IPS-11a (cell line): ENCODE measurements around the gene SLC6A17.
A peak's percentile ranks its signal among the peaks of the same experiment; 100 is the strongest.

Source experiments
- H3K4me3 ChIP-seq: one replicate; pipeline ENCODE4 v1.5.1; 2013; ENCODE audit warnings: low read depth, low read length, control low read depth

The SLC6A17 gene

DNA sequence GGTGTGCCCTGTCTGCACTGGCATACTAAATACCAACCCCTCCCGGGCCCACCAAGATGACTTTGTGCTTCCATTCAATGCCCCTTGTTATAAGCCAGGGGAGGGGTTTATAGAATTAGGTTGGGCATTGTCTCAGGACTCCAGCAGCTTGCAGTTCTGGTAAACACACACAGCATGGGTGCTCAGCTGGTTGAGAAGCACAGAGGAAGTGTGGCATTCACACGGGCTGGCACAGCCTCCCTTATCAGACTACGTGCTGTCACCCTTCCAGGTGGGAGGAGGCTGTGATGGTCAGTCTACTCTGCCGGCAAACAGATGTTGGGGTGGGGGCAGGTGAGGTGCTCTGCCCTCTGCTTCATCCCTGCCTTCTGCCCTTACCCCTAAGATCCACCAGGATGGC is 15.0 kb upstream of the SLC6A17 start:
- no peak overlapping the region for H3K4me3 ChIP-seq

- H3K4me3 ChIP-seq, result no peak overlapping the region
Measured at GRCh38 chr1:110135666-110136065, 14.6 kb upstream of the SLC6A17 start.

DNA sequence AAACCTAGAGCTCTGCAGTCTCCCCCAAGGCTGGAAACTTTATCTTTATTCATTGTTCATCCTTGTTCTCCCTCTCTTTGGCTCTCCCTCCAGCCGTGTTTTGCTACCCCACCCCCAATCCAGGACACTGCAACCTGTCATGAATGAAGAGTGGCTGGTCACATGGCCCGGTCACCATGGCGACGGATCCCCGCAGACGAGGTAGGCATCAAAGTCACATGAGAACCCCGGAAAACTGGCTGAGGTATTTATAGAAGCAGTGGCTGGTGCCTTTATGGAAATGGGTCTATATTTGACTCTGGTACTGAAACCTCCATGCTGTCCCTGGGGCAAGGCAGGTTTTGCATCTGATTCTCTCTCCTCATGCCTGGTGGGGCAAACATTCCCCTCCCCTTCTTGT is 13.4 kb upstream of the SLC6A17 start:
- no peak overlapping the region for H3K4me3 ChIP-seq

DNA sequence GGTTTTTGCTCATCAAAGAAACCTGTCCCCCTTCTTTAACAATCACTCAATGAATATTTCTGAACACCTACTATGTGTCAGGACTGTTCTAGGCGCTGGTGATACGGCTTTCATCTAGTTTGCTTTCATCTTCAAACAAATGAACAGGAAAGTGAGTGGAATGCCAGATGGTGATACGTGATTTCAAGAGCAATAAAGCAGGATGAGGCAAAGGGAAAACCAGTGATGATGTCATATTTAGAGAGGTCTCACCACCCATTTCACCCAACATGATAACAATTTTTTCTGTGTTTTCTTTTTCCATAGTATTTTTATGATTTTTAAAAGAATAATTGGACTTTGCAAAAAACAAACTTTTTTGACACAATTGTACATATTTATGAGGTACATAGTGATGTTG is 11.3 kb upstream of the SLC6A17 start:
- H3K4me3 ChIP-seq, result no peak overlapping the region

DNA sequence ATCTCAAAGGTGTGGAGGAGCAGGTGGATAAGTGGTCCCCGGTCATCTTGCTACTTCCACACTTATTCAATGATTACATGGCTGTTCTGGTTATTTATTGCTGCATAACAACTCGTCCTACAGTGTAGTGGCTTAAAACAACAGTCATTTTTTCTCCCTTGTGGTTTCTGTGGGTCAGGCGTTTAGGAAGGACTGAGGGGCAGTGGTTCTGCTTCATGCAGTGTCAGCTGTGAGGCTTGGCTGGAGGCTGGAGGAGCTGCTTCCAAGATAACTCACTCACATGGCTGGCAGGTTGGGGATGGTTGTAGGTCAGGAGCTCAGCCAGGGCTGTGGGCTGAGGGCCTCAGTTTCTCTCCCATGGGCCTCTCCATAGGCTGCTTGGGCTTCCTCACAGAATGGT is 5.9 kb upstream of the SLC6A17 start:
- H3K4me3 ChIP-seq, result no peak overlapping the region

DNA sequence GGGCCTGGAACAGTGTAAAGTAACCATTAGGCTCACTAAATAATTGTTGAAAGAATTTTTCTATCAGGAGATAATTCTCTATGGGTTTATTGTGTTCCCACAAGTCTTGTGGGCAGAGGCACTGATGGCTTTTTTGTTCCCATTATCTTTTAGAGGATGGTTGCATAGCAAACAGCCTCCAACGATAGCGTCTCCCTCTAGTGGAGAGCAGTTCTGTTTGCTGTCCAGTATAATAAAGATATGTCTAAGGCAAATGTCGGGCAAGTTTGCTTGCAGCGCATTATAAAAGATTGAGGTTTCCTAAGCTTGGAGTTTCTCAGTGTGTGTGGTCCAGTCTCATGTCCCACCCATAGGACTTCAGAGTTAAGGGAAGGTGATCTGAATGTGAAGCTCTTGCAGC is 1.3 kb upstream of the SLC6A17 start:
- no peak overlapping the region for H3K4me3 ChIP-seq

- peak overlapping the region; percentile 38 for H3K4me3 ChIP-seq
Measured at GRCh38 chr1:110151175-110151669, 928 bp downstream of the SLC6A17 start.

DNA sequence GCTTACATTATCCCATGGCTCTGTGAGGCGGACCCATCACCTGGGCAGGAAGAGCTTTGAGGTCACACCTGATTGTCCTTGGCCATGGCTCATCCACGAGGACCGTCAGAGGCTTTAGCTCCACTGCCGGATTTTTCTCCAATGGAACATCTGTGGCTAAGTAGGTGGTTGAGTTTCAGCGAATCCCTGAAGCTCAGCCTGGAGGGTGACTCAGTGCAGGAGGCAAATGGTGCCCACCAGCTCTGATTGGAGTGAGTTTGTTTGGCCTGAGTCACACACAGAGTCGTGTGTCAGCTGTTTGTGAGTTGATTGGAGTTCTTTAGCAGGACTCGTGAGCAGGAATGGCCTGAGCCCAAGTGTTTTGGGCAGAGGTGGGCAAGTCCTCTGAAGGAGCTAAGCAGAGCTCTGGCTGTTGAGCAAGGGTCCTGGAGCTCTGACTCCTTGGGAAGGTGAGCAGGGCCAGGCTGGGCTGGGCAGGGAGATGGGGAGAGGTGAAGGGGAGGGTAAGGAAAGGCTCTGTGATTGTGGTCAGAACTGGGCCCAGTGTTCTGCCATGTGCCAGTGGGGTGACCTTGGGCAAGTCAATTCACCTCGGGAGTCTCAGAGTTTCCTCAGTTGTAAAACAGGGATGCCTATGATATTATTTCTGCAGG is 2.0 kb downstream of the SLC6A17 start:
- H3K4me3 ChIP-seq, result no peak overlapping the region

GRCh38 chr1:110153407-110153950 is 3.2 kb downstream of the SLC6A17 start:
- no peak overlapping the region for H3K4me3 ChIP-seq

GRCh38 chr1:110155878-110156522 is 5.7 kb downstream of the SLC6A17 start:
- H3K4me3 ChIP-seq, result no peak overlapping the region

DNA sequence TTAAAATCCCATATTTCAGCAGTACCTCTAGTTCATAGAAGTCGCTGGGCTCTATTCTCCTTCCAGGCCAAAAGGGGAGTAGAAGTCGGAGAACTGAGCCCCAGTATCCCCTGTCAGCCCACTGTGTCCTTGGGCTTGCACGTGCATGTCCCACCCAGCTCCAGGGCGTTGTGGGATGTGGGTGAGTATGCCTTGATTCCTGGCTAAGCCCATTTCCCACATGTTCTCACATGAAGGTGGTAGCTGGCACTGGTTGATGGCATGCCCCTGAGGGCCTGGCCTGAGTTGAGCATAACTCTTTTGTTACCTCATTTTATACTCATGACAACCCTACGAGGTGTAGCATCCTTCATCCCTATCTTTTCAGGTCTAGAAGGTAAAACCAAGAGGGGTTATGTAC is 8.0 kb downstream of the SLC6A17 start:
- no peak overlapping the region for H3K4me3 ChIP-seq

- no peak overlapping the region for H3K4me3 ChIP-seq
Measured at GRCh38 chr1:110159168-110159567, 8.9 kb downstream of the SLC6A17 start.

GRCh38 chr1:110160538-110161100 is 10.3 kb downstream of the SLC6A17 start:
- H3K4me3 ChIP-seq, result no peak overlapping the region

DNA sequence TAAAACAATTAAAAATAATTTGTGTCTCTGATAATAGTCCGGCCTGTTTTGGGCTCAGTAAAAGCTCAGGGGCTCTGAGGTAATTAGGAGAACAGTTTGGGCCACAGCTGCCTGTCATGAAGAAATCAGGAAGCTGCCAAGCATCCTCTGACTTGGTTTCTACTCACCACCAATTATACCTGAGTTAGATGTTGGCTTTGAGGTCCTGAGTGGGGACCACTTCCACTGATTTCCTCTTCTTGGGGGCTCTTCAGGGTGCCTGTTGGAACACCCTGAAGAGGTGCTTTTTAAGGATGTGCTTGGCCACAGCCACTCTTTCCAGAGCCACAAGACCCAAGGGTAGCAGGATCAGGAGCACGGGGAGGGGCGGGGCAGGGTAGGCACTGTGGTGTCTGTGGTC is 10.9 kb downstream of the SLC6A17 start:
- H3K4me3 ChIP-seq, result no peak overlapping the region

- no peak overlapping the region for H3K4me3 ChIP-seq
Measured at GRCh38 chr1:110161849-110162248, 11.6 kb downstream of the SLC6A17 start.

DNA sequence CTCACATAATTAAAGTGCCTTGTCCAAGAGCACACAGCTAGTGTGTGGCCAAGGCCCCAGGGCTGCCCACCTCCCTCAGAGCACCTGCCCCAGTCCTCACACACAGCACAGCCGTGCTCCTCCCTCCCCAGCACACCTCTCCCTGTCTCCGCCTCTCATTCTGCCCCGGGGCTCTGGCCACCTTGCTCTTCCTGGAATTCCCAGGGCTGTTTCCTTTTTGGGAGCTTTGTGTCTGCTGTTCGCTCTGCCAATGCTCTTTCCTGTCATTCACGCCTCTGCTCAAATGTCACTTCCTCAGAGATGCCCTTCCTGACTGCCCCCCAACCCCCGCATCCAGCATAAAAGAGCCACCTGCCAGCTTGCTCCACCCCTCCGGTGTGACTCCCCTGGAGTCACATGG is 13.3 kb downstream of the SLC6A17 start:
- no peak overlapping the region for H3K4me3 ChIP-seq

DNA sequence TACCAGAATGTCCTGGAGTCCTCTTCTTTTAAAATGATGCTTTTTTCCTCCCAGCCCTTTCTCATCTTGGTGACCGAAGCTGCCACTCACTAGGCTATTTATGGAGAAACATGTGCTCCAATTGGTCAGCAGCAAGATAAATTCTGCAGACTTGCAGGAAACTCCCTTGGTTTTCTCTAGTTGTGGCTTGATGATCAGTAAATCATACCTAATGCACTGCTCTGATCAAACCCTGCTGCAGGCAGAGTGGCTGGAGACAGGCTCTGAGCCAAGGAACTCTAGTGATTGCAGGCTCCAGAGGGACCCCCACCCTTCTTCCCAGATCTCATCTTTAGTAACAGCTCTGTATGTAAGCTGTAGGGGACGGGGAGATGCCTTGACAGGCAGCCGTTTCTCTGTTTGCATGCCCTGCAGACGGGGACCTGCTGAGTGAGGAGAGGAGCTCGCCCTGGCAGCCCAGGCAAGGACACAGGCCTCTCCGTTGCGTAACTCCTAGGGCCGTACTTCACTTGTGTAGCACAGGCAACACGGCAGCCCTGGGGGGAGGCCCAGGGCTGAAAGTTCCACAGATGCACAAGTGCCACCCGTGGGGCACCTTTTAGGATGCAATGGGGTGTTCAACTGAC is 14.5 kb downstream of the SLC6A17 start:
- no peak overlapping the region for H3K4me3 ChIP-seq

GRCh38 chr1:110165761-110166231 is 15.5 kb downstream of the SLC6A17 start:
- H3K4me3 ChIP-seq, result no peak overlapping the region

DNA sequence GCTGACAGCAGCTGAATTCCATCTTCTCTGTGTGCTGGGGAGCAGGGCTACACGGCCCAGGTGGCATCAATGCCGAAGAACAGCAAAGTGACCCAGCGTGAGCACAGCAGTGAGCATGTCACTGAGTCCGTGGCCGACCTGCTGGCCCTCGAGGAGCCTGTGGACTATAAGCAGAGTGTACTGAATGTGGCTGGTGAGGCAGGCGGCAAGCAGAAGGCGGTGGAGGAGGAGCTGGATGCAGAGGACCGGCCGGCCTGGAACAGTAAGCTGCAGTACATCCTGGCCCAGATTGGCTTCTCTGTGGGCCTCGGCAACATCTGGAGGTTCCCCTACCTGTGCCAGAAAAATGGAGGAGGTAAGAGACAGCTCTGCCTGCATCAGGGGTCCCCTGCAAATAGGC is 16.6 kb downstream of the SLC6A17 start:
- no peak overlapping the region for H3K4me3 ChIP-seq

DNA sequence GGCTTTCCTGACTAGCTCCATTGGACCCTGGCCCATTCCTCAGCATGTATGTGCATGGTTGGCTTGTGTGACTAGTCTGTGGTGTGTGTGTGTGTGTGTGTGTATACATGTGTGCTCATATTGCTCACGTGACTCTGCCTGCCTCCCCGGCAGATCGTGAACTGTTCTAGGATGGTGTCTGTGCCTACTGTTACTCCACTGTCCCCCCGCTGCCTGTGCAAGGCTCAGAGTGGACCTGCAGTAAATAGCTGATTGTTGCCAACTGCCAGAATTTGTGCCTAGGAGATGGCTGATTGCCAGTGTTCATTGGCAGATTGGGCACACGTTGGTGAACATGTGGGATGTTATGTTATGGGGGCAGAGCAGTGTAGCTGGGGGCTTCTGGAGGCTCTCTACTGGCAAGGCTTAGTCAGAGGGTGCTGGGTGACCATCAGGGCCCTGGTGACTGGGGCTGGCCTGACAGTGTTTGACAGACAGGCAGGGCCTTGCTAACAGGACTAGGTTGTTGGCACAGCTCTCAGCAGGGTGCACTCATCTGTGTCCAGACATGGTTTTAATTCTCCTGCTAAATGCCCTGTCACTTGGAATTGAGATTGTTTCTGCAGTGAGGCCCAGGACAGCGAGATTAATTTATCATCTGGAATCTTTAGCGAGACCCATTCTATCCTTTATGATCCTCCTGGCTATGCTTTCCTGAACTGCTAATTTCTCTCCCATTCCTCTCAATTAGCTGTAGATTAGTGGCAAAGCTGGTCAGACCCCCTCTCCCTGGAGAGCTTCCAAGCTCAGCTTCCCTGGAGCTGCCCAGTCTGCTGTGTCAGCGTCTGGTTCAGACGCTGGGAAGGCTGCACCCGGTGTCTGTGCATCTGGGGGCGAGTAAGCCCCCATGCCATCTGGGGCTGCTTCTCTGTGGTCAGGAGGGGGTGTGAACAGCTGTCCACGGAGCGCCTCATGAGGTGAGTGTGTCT is 20.8 kb downstream of the SLC6A17 start:
- H3K4me3 ChIP-seq, result no peak overlapping the region
